ENCODE data around the gene SLC8A1.
A peak's percentile ranks its signal among the peaks of the same experiment; 100 is the strongest.

The SLC8A1 gene

GRCh38 chr2:40386177-40386576 lies 65.7 kb downstream of the SLC8A1 start:
- DNase-seq (ENCODE audit: low read depth, low spot score), result no peak

DNA sequence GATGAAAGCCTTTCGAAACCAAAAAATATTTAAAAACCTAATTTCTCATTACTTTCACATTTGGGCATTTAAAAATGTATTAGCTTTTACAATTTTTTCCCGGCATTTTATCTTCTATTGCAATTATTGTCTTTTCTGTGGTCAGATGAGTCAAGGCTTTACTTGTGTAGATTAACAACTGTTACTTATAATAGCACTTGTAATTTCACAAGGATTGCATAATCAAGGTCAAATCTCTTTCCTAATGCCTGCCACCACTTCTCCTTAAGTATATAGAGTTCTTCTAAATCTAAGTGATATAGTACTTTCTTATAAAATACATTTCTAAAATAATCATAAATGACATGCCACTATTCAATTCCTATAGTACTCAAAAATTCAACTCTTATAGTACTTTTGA lies 67.2 kb downstream of the SLC8A1 start:
- no peak for DNase-seq (ENCODE audit: low read depth, low spot score)

DNA sequence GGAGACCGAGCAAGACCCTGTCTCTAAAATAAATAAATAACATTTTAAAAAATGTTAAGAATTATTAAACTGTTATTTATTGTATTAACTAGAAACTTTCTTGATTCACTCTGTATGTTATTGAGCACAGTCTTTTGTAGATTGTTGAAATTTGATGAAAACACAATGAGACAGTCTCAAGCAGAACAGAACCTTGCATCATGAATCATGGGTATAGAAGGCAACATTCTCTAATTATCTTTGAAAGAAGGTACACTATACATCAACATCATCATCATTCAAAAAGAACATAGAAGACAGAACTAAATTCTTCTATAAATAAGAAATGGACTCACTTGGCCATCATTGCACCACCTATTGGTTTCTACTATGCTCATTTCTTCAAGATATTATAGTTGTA lies 67.7 kb downstream of the SLC8A1 start:
- DNase-seq (ENCODE audit: low read depth, low spot score), result no peak

- DNase-seq (ENCODE audit: low read depth, low spot score), result no peak
These were observed 71.2 kb downstream of the SLC8A1 start for GRCh38 chr2:40380721-40381120.

GRCh38 chr2:40380041-40380440 lies 71.8 kb downstream of the SLC8A1 start:
- DNase-seq (ENCODE audit: low read depth, low spot score), result no peak

GRCh38 chr2:40374543-40375240 lies 77.2 kb downstream of the SLC8A1 start:
- DNase-seq (ENCODE audit: low read depth, low spot score), result no peak

DNA sequence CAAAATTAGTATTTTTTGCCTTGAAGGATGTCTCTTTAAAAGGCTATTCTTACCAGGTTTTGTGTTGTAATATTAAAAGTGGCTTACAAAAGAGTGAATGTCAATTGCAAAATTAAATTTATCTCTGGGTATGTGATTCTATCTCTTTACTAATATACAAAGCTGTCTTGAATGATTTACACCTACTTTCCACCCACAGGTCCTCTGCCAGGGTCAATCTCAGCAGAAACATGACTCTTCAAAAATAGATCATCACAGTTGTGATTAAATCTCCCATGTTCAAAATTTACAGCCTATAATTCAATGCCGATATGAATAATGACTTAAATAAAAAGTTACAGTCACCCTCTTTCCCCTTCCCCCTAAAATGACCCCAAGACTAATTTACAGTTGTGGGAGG lies 78.8 kb downstream of the SLC8A1 start:
- no peak for DNase-seq (ENCODE audit: low read depth, low spot score)

DNA sequence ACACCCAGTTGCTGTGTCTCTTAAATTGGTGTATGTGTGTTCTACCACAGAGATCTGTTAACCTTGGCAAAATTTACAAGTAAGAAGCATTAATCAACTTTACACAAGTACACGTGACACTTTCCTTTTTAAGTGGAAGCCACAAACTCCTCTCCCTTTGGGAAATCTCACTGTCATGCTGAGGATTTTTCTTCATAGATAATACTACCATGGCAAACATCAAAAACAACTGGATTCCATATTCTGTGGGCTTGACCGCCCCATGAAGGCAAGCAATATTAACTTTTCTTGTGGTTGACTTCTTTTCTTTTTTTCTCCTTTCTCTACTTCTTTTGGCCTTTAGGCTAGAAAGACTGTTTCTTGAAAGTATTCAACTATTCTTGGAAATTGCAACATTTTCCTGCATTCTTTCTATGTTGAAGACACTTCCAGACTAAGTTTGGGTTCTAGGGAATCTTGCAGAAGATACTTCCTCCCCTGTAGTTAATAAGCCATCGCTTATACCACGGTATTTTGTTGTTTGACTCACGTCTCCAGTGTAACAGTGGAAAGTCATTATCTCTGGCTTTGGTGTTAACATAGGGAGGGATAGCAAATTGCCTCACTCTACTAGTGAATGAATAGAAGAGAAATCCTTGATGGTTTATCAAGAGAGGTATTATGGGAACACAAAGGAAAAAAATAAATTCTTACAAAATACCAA lies 79.5 kb downstream of the SLC8A1 start:
- no peak for DNase-seq (ENCODE audit: low read depth, low spot score)

- DNase-seq (ENCODE audit: low read depth, low spot score), result peak; percentile 9
These were observed 80.2 kb downstream of the SLC8A1 start for GRCh38 chr2:40371525-40372282.

DNA sequence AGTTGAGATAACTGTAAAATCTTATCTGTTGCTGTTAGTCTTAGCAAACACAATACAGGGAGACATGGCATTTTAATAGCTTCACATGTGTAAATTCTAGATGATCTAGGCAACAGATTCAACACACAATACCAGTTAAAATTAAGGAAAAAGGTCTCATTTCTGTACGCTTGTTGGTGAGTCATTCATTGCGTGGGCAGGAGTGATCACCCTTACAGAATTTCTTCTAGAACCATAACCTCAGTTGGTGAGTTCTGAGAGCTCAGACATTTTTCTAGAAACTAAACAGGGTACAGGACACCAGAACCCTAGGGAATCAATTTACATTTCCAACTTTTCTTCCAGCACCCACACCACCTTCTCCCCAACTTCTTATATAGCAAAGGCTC lies 81.9 kb downstream of the SLC8A1 start:
- DNase-seq (ENCODE audit: low read depth, low spot score), result no peak

GRCh38 chr2:40369267-40370006 lies 82.5 kb downstream of the SLC8A1 start:
- DNase-seq (ENCODE audit: low read depth, low spot score), result no peak

DNA sequence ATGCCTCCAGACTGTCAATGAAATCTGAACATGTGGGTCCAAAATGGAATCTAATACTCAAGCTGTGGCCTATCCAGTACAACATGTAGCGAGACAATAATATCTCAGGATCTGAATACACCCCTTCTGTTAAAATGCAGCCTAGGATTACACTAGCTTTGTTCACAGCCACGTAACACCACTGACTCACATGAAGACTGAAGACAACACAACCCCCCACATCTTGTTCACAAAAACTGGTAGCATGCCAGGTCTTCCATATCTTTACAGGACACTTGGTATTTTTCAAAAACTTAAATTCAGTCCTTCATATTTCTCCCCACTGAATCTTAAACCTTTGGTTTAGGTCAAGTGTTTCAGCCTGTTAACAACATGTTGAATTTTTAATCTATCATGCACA lies 84.2 kb downstream of the SLC8A1 start:
- DNase-seq (ENCODE audit: low read depth, low spot score), result no peak

DNA sequence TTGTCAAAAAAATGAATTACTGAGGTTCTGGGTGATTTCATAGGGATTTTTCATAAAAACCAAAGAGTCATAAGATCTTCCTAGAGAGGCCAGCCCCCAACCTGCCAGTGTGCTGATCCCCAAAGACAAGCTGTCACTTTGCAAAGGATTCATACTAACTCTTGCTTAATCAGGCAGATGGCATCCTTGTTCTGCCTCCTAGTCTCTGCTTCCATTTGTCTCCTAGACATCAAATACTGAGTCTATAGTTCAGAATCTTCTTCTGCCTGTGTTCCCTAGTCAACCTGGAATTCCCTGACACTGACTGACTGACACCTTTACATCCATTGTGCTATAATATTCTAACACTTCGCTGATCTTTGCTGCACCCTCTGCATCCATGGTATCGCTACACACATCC lies 84.9 kb downstream of the SLC8A1 start:
- DNase-seq (ENCODE audit: low read depth, low spot score), result no peak

GRCh38 chr2:40364151-40364874 lies 87.6 kb downstream of the SLC8A1 start:
- DNase-seq (ENCODE audit: low read depth, low spot score), result no peak

DNA sequence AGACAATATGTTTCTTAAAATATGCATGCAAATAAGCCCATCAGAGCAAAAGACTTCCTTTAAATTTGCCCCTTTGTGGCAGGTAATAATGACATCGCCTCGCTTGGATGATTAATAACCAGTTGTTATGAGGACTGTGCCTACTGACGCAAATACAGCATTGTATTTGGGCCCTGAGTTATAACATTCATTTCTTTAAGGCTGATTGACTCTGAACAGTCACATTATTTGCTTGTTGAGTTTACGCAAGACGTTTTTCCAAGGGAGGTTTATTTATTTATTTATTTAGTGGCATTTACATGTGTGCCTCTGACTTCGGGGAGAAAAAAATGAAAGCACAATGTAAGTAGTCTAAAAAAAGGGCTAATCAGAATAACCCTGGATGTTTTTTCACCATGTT lies 88.3 kb downstream of the SLC8A1 start:
- DNase-seq (ENCODE audit: low read depth, low spot score), result no peak

- no peak for DNase-seq (ENCODE audit: low read depth, low spot score)
These were observed 88.7 kb downstream of the SLC8A1 start for GRCh38 chr2:40363231-40363630.

DNA sequence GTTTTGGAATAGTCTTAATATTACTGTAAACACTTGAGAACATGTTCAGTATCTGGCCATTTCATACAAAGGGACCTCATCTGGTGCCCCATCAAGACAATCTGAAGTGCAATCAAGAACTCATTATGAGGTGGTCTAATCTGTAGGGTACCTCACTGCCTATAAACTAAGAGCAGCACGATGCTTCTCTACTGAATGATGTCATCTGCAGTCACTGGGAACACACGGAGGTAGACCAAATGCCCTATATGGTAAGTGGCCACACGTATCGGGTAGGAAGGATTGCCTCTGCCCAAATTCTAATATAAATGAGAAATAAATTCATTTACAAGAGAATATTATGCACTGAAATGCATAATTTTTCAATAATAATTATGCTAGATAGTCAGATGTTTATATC lies 90.4 kb downstream of the SLC8A1 start:
- DNase-seq (ENCODE audit: low read depth, low spot score), result no peak

DNA sequence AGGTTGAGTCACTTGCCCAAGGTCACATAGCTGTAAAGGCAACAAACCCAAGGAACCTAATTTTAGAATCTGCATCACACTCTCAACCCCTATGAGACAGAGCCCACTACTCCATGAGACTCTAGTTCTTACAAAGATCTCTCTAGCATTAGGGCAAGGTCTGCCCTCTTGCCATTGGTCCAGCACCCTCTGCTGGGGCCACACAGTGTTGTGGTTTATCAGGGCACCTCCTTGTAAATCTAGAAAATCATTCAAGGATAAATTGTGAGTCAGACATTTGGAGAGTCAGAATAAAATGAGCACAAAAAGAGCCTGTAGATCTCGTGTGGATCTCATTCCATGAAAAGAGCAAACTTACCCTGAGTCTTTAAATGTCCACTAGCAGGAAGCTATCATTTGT lies 91.2 kb downstream of the SLC8A1 start:
- no peak for DNase-seq (ENCODE audit: low read depth, low spot score)

DNA sequence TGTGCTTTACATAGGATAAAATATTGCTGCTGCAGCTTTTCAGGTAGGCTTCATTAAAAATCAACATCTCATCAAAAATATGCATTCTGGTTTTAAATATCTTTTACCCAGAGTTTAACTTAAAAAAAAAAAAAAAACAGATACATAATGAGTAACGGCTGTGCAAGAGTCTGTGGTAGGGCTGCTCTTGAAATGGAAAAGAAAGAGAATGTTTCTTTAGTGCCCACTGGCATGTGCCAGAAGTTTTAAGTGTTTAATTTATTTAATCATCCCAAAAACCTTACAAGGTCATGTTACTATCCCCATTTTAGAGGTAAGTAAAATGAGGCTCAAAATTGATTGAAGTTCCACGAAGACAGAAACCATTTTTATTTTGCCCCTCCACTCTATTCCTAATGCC lies 92.1 kb downstream of the SLC8A1 start:
- DNase-seq (ENCODE audit: low read depth, low spot score), result no peak

- no peak for DNase-seq (ENCODE audit: low read depth, low spot score)
These were observed 93.1 kb downstream of the SLC8A1 start for GRCh38 chr2:40358783-40359182.

DNA sequence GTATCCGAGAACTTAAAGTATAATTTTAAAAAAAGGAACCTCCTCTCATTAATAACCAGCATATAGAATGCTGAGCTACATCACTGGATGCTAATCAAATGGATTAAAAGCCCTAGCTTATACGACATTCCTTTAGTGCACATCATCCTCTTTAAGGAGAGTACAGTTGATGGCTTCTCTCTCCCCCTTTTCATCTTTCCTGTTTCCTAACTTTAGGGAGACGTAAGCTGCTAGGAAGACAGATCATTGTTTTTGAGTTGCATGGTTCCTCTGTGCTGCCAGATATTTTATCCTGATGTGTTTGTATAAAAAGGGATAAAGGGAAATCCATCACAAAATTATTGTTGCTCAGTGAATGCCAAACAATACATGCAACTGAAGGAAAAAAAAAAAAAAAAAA lies 94.2 kb downstream of the SLC8A1 start:
- no peak for DNase-seq (ENCODE audit: low read depth, low spot score)
